ENCODE results near the gene ANP32B. TPM values are rescaled to one million over a fixed set of nuclear protein-coding genes. Genes with fewer than 3 reads are reported as not detected.
"Not testable (repeated sequence)": the region's sequence is repeated elsewhere in the genome, so short reads cannot be mapped to it uniquely, and the experiment has no call there.

Gene ANP32B
- total RNA-seq, 3 donors from 2014 or later (not counting 1 experiment from before 2014, with no cell fraction given): 89.9 to 107 (median 100) TPM

DNA sequence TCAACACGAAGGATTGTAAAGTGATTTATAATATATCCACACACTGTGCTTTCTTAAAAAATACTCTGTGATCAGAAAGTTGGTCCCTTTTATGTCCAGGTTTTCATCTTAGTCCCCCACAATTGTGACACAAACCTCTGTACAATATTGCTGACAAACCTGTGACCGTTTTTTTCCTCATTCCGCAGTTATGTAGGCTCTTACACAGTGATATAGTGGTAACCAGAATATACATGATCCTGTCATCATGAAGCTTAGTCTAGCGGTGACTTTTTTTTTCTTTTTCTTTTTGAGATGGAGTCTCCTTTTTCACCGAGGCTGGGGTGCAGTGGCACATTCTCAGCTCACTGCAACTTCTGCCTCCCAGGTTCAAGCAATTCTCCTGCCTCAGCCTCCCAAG lies 8.7 kb downstream of the ANP32B start:
- Mint-ChIP-seq H3K4me1 (peaks cover 53 to 54% of the 10 kb centered on the region in 2 donors), H3K4me3 (no peak overlapping the region), H3K9me3 (no peaks in the 10 kb centered on the region), H3K36me3 (no peaks in the 10 kb centered on the region), H3K27ac (peak overlapping the region; percentile 39 to 67), H3K27me3 (ENCODE audit: low read depth in 2 of 2) (no peaks in the 10 kb centered on the region)
- 57% methylated on average over 4 of the region's 5 CpGs for WGBS (ENCODE audit: insufficient coverage)
- TF ChIP-seq, protein P1, sequence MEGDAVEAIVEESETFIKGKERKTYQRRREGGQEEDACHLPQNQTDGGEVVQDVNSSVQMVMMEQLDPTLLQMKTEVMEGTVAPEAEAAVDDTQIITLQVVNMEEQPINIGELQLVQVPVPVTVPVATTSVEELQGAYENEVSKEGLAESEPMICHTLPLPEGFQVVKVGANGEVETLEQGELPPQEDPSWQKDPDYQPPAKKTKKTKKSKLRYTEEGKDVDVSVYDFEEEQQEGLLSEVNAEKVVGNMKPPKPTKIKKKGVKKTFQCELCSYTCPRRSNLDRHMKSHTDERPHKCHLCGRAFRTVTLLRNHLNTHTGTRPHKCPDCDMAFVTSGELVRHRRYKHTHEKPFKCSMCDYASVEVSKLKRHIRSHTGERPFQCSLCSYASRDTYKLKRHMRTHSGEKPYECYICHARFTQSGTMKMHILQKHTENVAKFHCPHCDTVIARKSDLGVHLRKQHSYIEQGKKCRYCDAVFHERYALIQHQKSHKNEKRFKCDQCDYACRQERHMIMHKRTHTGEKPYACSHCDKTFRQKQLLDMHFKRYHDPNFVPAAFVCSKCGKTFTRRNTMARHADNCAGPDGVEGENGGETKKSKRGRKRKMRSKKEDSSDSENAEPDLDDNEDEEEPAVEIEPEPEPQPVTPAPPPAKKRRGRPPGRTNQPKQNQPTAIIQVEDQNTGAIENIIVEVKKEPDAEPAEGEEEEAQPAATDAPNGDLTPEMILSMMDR (IDR thresholded peaks at IDR 0.05): no peak
- Histone ChIP-seq H3K27ac (ENCODE audit: low read length) (no peak overlapping the region), H3K36me3 (ENCODE audit: control insufficient read depth, insufficient read depth, low read length) (peaks cover 15% of the 10 kb centered on the region), H3K4me3 (ENCODE audit: low read length) (no peak overlapping the region), H3K9me3 (ENCODE audit: control insufficient read depth, insufficient read depth, low read length) (no peaks in the 10 kb centered on the region), H3K27me3 (ENCODE audit: control insufficient read depth, insufficient read depth, low read length) (no peaks in the 10 kb centered on the region), H3K4me1 (ENCODE audit: control insufficient read depth, insufficient read depth, low read length) (peaks cover 9% of the 10 kb centered on the region)
- DNase-seq (no peak), ATAC-seq (no peak)
- intact Hi-C loops (cut with micrococcal nuclease): no loop called here

DNA sequence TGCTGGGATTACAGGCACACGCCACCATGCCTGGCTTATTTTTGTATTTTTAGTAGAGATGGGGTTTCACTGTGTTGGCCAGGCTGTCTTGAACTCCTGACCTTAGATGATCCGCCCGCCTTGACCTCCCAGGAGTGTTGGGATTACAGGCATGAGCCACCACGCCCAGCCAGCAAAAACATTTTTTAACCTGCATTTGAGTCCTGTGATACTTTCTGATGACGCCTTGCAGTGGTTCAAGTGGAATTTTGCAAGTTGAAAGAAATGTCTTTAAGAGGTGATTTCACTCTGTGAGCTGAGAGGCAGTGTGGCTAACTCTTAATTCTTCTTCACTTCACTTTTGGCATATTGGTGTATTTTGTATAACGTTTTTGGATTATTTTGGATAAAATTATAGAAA lies 9.1 kb downstream of the ANP32B start:
- DNase-seq: no peak
- TF ChIP-seq, protein P1 (IDR thresholded peaks at IDR 0.05): no peak
- H3K27ac Mint-ChIP-seq: peak overlapping the region; percentile 39 to 67
- intact Hi-C loops (cut with micrococcal nuclease): no loop called here
- H3K4me3 Mint-ChIP-seq: no peak overlapping the region
- peaks cover 52 to 53% of the 10 kb centered on the region in 2 donors for H3K4me1 Mint-ChIP-seq
- H3K4me3 ChIP-seq (ENCODE audit: low read length): no peak overlapping the region
- peaks cover 19% of the 10 kb centered on the region for H3K36me3 ChIP-seq (ENCODE audit: control insufficient read depth, insufficient read depth, low read length)
- no peaks in the 10 kb centered on the region for H3K27me3 ChIP-seq (ENCODE audit: control insufficient read depth, insufficient read depth, low read length)
- no peaks in the 10 kb centered on the region for H3K9me3 Mint-ChIP-seq
- H3K36me3 Mint-ChIP-seq: no peaks in the 10 kb centered on the region
- no peak for ATAC-seq
- no peaks in the 10 kb centered on the region for H3K27me3 Mint-ChIP-seq (ENCODE audit: low read depth in 2 of 2)
- H3K4me1 ChIP-seq (ENCODE audit: control insufficient read depth, insufficient read depth, low read length): peaks cover 9% of the 10 kb centered on the region
- no peaks in the 10 kb centered on the region for H3K9me3 ChIP-seq (ENCODE audit: control insufficient read depth, insufficient read depth, low read length)
- H3K27ac ChIP-seq (ENCODE audit: low read length): no peak overlapping the region
- 90% methylated on average over 5 of the region's 6 CpGs for WGBS (ENCODE audit: insufficient coverage)

DNA sequence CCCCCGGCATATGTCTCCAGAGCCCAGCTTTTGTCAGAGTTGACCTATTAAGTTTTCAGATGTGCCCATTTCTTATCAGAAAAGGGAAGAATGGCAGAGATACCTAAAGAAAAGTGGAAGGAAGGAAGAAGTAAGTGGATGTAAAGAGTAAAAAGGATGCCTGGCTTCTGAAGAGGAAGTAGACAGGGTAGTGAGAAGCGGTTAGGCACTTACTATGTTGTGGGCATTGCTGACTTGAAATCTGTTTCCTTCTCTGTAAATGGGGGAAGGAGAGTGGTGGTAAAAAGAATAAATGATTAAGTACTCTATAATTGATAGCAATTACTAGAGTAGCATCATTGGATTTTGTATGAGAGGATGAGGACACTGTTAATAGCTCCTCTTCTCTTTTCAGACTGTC lies 9.9 kb downstream of the ANP32B start:
- no peaks in the 10 kb centered on the region for H3K36me3 Mint-ChIP-seq
- Histone ChIP-seq H3K27ac (ENCODE audit: low read length) (no peak overlapping the region), H3K4me3 (ENCODE audit: low read length) (no peak overlapping the region), H3K9me3 (ENCODE audit: control insufficient read depth, insufficient read depth, low read length) (no peaks in the 10 kb centered on the region), H3K4me1 (ENCODE audit: control insufficient read depth, insufficient read depth, low read length) (peaks cover 9% of the 10 kb centered on the region), H3K36me3 (ENCODE audit: control insufficient read depth, insufficient read depth, low read length) (peaks cover 26% of the 10 kb centered on the region), H3K27me3 (ENCODE audit: control insufficient read depth, insufficient read depth, low read length) (no peaks in the 10 kb centered on the region)
- no peaks in the 10 kb centered on the region for H3K9me3 Mint-ChIP-seq
- peak overlapping the region; percentile 39 to 67 for H3K27ac Mint-ChIP-seq
- H3K27me3 Mint-ChIP-seq (ENCODE audit: low read depth in 2 of 2): no peaks in the 10 kb centered on the region
- intact Hi-C loops (cut with micrococcal nuclease): no loop called here
- ATAC-seq: peak; percentile 68 to 83 (median 71)
- no peak overlapping the region for H3K4me3 Mint-ChIP-seq
- TF ChIP-seq, protein P1 (IDR thresholded peaks at IDR 0.05): no peak
- 30% methylated on average over 2 of the region's 2 CpGs for WGBS (ENCODE audit: insufficient coverage)
- H3K4me1 Mint-ChIP-seq: peaks cover 44 to 53% of the 10 kb centered on the region in 2 donors
- DNase-seq: peak in 1 of 2 donors; percentile 52

DNA sequence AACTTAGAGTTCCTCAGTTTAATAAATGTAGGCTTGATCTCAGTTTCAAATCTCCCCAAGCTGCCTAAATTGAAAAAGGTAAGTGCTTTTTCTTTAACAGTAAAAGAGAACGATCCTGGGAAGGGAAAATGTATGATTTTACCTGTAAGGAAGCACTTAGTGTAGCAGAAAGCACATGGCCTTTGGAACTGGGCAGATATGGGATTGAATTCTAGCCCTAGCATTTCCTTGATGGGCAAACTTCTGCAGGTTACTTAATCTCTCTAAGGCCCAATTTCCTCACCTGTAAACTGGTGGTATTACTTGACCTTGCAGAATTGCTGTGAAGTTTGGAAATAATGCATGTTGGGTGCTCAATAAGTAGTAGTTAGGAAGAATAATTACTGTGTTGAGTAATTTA lies 11.6 kb downstream of the ANP32B start:
- H3K36me3 Mint-ChIP-seq: peaks cover 6% of the 10 kb centered on the region
- Histone ChIP-seq H3K36me3 (ENCODE audit: control insufficient read depth, insufficient read depth, low read length) (peaks cover 36% of the 10 kb centered on the region), H3K27me3 (ENCODE audit: control insufficient read depth, insufficient read depth, low read length) (no peaks in the 10 kb centered on the region), H3K9me3 (ENCODE audit: control insufficient read depth, insufficient read depth, low read length) (no peaks in the 10 kb centered on the region), H3K27ac (ENCODE audit: low read length) (no peak overlapping the region), H3K4me3 (ENCODE audit: low read length) (no peak overlapping the region), H3K4me1 (ENCODE audit: control insufficient read depth, insufficient read depth, low read length) (peaks cover 9% of the 10 kb centered on the region)
- no peaks in the 10 kb centered on the region for H3K9me3 Mint-ChIP-seq
- 92% methylated on average over 1 of the region's 1 CpG for WGBS (ENCODE audit: insufficient coverage)
- TF ChIP-seq, protein P1 (IDR thresholded peaks at IDR 0.05): no peak
- DNase-seq: no peak
- peak overlapping the region in 1 of 2 donors; percentile 14 for H3K27ac Mint-ChIP-seq
- peaks cover 41 to 48% of the 10 kb centered on the region in 2 donors for H3K4me1 Mint-ChIP-seq
- H3K4me3 Mint-ChIP-seq: no peak overlapping the region
- intact Hi-C loops (cut with micrococcal nuclease): no loop called here
- no peak for ATAC-seq
- H3K27me3 Mint-ChIP-seq (ENCODE audit: low read depth in 2 of 2): no peaks in the 10 kb centered on the region

- WGBS (ENCODE audit: insufficient coverage): 96% methylated on average over 5 of the region's 7 CpGs
- Mint-ChIP-seq H3K27ac (peak overlapping the region in 1 of 2 donors; percentile 16), H3K4me1 (peaks cover 33 to 40% of the 10 kb centered on the region in 2 donors)
- H3K27me3 Mint-ChIP-seq (ENCODE audit: low read depth in 2 of 2); intact Hi-C loops (cut with micrococcal nuclease); H3K9me3 ChIP-seq (ENCODE audit: control insufficient read depth, insufficient read depth, low read length); H3K9me3 Mint-ChIP-seq; H3K27me3 ChIP-seq (ENCODE audit: control insufficient read depth, insufficient read depth, low read length); H3K27ac ChIP-seq (ENCODE audit: low read length); ATAC-seq; H3K4me1 ChIP-seq (ENCODE audit: control insufficient read depth, insufficient read depth, low read length); H3K36me3 Mint-ChIP-seq; H3K4me3 Mint-ChIP-seq; DNase-seq; H3K4me3 ChIP-seq (ENCODE audit: low read length): not testable (repeated sequence)
- peaks cover 47% of the 10 kb centered on the region for H3K36me3 ChIP-seq (ENCODE audit: control insufficient read depth, insufficient read depth, low read length)
Measured at GRCh38 chr9:97996676-97997075, 13.5 kb downstream of the ANP32B start.

Data from natural killer cell (primary cell).